Neutrophil (primary cell): ENCODE results near the gene THSD4.

Experiments used
- H3K27ac ChIP-seq: fragments of 200-600 bp; sonication (generic); 2 replicates; pipeline ENCODE4 v1.5.1; 2016; ENCODE audit warnings: mild to moderate bottlenecking, moderate library complexity
- H3K27me3 ChIP-seq: fragments of 200-600 bp; sonication (generic); 2 replicates; pipeline ENCODE4 v1.6.0; 2016; ENCODE audit warnings: mild to moderate bottlenecking
- H3K36me3 ChIP-seq: fragments of 200-600 bp; sonication (generic); 2 replicates; pipeline ENCODE4 v1.5.1; 2017
- H3K4me1 ChIP-seq, 2 experiments: fragments of 200-600 bp in 1 of 2; sonication (generic) in 1 of 2; 1 replicate in 1 of 2; 2 replicates in 1 of 2; pipeline versions ENCODE4 v1.5.1 to v1.6.1; 2013 to 2016; ENCODE audit warnings: low read depth in 1 of 2, low read length in 1 of 2, mild to moderate bottlenecking in 1 of 2, moderate library complexity in 1 of 2; ENCODE audit not compliant: control insufficient read depth in 1 of 2, insufficient read depth in 1 of 2
- H3K4me3 ChIP-seq, 2 experiments: fragments of 200-600 bp in 1 of 2; sonication (generic) in 1 of 2; 1 replicate in 1 of 2; 2 replicates in 1 of 2; pipeline ENCODE4 v1.5.1; 2013 to 2016; ENCODE audit warnings: low read depth in 1 of 2, low read length in 1 of 2, mild to moderate bottlenecking in 1 of 2, moderate library complexity in 1 of 2
- H3K9me3 ChIP-seq: fragments of 200-600 bp; sonication (generic); 2 replicates; pipeline ENCODE4 v1.5.1; 2016
- TF ChIP-seq, protein P1 (sequence below): fragments of 200-600 bp; sonication (generic); IDR thresholded peaks from 2 replicates; pipeline ENCODE4 v1.5.1; 2016; ENCODE audit warnings: antibody characterized with exemption

Gene THSD4

DNA sequence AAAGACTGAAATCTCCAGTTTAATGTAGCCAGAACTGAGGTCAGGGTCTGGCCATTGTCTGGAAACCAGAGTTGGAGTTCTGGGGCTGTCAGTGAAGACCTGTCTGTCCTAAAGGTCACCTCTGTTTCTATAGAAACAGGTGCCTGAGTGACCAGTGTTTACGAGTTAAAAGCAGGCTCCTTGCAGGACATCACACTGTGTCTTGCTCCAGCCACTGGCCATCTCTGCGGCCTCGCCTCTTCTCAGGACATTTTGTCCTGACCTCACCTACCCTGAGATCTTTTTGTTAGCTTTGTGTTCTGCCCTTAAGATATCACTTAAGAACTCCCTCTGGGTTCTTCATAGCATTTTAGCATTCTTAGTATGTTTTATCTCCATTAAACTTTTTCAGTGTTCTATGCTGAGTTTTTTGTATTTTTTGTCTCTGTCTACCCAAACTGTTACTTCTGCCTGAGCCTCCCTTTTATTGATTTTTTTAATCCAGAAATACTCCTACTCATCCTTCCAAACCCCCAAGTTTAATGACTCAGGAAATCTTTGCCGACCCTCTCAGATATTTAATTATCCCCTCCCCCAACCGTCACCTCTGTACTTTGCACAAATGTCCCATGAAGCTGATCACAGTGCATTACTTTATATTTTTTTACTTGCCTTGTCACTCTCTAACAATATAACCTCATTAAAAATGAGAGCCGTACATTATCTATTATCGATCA, 223.7 kb downstream of the THSD4 start:
- H3K9me3 ChIP-seq: no peaks in the 10 kb centered on the region
- TF ChIP-seq, protein P1, sequence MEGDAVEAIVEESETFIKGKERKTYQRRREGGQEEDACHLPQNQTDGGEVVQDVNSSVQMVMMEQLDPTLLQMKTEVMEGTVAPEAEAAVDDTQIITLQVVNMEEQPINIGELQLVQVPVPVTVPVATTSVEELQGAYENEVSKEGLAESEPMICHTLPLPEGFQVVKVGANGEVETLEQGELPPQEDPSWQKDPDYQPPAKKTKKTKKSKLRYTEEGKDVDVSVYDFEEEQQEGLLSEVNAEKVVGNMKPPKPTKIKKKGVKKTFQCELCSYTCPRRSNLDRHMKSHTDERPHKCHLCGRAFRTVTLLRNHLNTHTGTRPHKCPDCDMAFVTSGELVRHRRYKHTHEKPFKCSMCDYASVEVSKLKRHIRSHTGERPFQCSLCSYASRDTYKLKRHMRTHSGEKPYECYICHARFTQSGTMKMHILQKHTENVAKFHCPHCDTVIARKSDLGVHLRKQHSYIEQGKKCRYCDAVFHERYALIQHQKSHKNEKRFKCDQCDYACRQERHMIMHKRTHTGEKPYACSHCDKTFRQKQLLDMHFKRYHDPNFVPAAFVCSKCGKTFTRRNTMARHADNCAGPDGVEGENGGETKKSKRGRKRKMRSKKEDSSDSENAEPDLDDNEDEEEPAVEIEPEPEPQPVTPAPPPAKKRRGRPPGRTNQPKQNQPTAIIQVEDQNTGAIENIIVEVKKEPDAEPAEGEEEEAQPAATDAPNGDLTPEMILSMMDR: no peak
- H3K36me3 ChIP-seq: no peaks in the 10 kb centered on the region
- H3K27me3 ChIP-seq: peaks cover 21% of the 10 kb centered on the region
- no peak overlapping the region for H3K27ac ChIP-seq
- H3K4me3 ChIP-seq: no peak overlapping the region
- no peaks in the 10 kb centered on the region for H3K4me1 ChIP-seq

DNA sequence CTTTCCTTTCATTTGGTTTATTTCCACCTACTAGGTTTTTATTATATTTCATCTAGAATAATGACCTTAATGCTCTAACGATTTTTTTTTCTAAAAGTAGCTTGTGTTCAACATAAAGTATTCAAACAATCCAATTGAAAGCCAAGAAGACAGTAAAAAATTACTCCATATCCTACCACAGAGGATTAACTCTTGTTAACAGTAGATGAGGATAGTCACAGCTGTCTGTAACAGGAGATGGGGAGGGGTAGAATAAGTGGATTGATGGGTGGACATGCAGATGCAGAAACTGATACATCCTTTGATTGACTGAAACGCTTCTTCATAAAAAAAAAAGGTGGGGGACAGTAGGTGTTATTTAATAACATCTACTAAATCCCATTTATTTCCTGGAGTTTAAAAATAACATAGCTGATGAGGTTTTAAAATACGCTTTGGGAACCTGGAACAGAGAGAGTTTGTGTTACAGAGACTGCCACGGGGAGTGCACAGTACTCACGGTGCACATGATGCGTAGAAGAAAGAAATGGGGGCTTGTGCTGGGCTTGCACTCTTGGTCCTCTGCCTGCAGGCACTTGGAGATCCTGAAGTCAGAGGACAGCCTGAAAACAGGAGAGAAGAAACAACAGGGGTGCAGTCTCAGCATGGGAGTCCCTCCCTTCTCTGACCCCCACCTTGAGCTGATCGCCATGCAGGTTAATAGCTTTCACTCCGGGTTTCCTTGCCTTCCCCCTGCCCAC, 226.7 kb downstream of the THSD4 start:
- Histone ChIP-seq H3K36me3 (no peaks in the 10 kb centered on the region), H3K27ac (no peak overlapping the region), H3K4me1 (no peaks in the 10 kb centered on the region), H3K27me3 (peaks cover 3% of the 10 kb centered on the region), H3K4me3 (no peak overlapping the region), H3K9me3 (no peaks in the 10 kb centered on the region)
- TF ChIP-seq, protein P1: no peak

DNA sequence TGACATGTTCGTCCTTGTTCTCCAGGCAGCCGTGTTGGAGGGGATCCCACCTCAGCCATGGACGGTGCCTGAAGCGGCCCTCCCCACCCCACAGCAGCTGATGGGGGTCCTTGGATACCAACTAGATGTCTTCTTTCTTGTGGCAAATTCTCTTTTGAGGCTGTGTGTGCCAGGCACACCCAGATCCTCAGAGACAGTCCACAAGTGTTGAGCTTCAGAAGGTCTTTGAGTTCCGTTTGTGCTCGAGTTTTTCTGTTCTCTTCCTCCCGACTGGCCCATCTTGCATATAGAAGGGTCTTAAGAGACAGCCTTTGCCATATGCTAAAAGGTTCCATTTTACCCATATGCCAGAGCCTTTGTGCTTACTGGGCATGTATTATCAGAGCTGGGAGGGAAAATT, 227.4 kb downstream of the THSD4 start:
- no peak overlapping the region for H3K27ac ChIP-seq
- H3K27me3 ChIP-seq: no peaks in the 10 kb centered on the region
- H3K9me3 ChIP-seq: no peaks in the 10 kb centered on the region
- TF ChIP-seq, protein P1: no peak
- H3K4me3 ChIP-seq: no peak overlapping the region
- no peaks in the 10 kb centered on the region for H3K36me3 ChIP-seq
- H3K4me1 ChIP-seq: no peaks in the 10 kb centered on the region

DNA sequence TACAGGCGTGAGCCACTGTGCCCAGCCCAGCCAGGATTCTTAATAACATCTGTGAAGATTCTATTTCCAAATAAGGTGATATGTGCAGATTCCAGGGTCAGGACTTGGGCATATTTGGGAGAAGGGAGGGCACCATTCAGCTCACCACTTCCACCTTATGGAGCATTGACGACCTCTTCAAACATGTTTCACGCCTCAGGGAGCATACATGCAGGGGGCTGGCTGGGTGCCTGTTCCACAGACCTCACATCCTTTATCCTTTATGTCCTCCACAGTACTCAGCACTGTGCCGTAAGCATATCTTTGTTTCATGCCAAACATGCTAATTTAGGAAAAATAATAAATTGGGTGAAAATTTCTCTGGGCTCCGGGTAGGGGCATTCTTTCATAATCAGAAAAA, 229.0 kb downstream of the THSD4 start:
- Histone ChIP-seq H3K36me3 (no peaks in the 10 kb centered on the region), H3K27ac (no peak overlapping the region), H3K27me3 (no peaks in the 10 kb centered on the region), H3K4me3 (no peak overlapping the region), H3K4me1 (no peaks in the 10 kb centered on the region), H3K9me3 (no peaks in the 10 kb centered on the region)
- TF ChIP-seq, protein P1: no peak

DNA sequence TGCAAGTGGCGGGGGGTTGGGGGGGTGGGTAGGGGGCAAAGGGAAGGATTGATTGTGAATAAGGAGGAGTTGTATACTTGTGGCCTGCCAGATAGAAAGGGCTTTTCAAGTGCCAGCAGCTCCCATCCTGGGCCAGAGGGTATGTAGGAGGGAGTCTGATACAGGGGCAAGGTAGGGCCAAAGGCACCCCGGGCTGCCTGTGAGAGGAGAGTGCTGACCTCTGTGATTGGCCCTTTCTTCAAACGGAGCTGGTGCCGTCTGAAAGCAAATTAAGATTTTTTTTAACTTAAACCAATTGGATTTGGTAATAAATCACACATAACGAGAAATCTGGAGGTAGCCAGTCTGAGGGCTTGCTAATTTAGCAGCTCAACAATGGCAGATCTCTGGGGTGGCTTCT, 229.9 kb downstream of the THSD4 start:
- TF ChIP-seq, protein P1: no peak
- Histone ChIP-seq H3K4me1 (no peaks in the 10 kb centered on the region), H3K4me3 (no peak overlapping the region), H3K9me3 (no peaks in the 10 kb centered on the region), H3K27ac (no peak overlapping the region), H3K27me3 (no peaks in the 10 kb centered on the region), H3K36me3 (no peaks in the 10 kb centered on the region)
